ENCODE data around the gene CHPF2.

The CHPF2 gene, protein sequence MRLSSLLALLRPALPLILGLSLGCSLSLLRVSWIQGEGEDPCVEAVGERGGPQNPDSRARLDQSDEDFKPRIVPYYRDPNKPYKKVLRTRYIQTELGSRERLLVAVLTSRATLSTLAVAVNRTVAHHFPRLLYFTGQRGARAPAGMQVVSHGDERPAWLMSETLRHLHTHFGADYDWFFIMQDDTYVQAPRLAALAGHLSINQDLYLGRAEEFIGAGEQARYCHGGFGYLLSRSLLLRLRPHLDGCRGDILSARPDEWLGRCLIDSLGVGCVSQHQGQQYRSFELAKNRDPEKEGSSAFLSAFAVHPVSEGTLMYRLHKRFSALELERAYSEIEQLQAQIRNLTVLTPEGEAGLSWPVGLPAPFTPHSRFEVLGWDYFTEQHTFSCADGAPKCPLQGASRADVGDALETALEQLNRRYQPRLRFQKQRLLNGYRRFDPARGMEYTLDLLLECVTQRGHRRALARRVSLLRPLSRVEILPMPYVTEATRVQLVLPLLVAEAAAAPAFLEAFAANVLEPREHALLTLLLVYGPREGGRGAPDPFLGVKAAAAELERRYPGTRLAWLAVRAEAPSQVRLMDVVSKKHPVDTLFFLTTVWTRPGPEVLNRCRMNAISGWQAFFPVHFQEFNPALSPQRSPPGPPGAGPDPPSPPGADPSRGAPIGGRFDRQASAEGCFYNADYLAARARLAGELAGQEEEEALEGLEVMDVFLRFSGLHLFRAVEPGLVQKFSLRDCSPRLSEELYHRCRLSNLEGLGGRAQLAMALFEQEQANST

DNA sequence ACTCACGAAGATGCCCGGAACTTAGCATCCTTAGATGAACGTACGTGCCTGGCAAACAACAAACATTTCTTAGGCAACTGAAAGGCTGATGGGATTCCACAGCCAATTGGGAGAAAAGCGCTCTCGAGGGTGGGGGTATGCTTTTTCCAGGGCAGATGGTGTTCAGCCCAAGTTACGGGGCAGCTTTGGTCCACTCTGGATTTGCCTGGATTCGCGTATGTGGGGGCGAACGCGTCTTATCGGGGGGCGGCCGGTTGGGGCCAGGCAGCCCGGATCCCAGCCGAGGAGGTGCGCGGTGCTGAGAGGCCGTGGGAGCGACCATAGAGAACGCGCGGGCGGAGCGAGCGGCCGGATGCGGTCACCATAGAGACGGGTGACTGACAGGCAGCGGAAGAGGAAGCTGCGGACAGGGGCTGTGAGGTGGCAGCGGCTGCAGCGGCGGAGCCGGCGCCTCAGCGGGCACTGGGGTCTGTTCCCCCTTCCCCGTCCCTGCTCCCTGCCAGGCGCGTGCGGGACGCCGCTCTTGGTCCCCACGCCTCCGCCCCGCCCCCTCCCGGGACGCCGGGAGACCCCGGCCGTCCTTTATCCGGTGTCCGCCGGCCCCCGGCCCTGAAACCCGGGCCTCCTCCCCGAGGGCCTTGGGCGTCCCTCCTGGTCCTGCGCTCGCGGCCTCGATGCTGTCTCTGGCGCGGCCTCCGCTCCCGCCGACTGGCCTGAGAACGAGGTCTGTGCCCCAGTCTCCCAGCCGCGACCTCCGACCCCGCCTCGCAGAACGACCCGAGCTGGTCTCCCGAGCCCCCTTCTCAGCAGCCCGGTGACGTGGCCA, at the start of gene CHPF2:
Gene CHPF2, plus strand, starts transcription at position 393 of the 826 bp plus-strand sequence. CDS start 1,529 bp downstream, outside the sequence.
- peak within 1 kb of the TSS; percentile 70 for H3K27ac ChIP-seq
- TF ChIP-seq ZFX (IDR thresholded peaks at IDR 0.05; ENCODE audit: borderline replicate concordance) = no peak
- TF ChIP-seq, protein P1, sequence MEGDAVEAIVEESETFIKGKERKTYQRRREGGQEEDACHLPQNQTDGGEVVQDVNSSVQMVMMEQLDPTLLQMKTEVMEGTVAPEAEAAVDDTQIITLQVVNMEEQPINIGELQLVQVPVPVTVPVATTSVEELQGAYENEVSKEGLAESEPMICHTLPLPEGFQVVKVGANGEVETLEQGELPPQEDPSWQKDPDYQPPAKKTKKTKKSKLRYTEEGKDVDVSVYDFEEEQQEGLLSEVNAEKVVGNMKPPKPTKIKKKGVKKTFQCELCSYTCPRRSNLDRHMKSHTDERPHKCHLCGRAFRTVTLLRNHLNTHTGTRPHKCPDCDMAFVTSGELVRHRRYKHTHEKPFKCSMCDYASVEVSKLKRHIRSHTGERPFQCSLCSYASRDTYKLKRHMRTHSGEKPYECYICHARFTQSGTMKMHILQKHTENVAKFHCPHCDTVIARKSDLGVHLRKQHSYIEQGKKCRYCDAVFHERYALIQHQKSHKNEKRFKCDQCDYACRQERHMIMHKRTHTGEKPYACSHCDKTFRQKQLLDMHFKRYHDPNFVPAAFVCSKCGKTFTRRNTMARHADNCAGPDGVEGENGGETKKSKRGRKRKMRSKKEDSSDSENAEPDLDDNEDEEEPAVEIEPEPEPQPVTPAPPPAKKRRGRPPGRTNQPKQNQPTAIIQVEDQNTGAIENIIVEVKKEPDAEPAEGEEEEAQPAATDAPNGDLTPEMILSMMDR (IDR thresholded peaks at IDR 0.05) = no peak

DNA sequence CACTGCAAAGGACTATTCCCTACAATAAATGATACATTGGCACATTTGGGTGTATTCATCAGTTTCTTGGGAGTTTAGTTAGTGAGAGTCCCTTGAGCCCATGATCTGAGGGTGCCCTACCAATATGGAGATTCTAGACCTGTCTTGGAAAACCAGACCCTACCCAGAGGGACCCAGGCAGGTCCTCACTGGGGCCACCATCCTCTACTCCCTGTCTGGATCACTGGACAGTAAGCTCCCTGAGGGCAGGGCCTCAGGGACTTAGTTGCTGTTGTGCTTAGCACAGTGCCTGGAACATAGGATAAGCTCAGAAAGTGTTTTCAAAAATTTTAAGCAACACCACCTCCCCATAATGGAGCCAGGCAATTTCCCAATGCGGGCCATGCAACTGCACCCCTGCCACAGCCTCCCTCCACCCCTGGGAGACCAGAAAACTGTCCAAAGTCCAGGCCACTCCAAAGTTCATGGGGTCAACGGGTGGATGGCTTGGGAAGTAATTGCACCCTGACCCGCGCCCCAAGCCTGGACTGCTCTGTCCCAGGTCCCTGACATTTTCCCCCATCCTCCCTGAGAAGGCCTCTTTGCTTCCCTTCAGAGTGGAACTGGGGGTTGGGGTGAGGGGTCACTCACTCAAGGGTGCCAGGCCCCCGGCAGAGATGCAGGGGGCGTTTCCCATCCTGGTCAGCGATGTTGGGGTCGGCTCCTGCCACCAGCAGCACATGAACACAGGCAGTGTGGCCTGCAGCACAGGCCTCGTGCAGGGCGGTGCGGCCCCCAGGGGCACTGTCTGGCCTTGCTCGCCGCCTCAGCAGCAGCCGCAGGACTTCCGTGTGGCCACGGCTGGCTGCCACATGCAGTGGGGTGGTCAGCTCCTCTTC, 46.3 kb upstream of the CHPF2 start:
- no peak for TF ChIP-seq ZFX (IDR thresholded peaks at IDR 0.05; ENCODE audit: borderline replicate concordance)
- TF ChIP-seq, protein P1 (IDR thresholded peaks at IDR 0.05) = no peak
- H3K27ac ChIP-seq = no peak overlapping the region

DNA sequence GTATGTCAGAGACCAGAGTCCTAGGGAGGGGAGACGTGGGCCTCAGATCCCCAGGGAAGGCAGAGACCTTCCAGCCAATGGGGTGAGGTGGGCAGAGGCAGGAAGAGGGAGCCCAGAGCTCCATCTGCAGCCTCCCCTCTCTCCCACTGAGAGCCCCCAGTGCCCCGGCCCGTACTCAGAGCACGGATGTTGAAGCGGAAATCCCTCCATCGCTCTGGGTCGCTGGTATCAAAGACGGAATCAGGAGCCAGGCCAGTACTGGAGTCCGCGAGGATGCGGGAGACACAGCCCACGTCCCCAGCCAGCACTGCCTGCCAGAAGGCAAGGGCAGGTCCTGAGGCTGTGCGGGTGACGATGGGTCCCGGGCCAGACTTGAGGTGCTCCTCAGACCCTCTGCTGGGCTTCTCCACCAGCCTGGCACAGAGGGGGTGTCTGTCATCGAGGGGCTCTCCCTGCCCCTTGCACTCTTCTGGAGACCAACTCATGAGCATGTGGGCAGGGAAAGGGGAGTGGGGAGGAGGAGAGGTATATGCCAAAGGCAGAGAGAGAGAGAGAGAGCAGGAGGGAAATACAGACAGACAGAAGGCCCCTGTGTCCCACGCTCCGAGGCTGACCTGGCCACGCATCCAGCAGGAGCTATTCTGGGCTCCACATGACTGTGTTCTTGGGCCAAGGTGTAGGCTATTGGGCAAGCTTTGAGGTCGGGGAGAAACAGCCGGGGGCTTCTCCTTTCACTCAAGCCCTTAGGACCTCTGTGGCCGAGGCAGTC, 45.5 kb upstream of the CHPF2 start, which contains the start of gene ASB10:
Gene ASB10, minus strand, starts transcription at position 611 of the 769 bp plus-strand sequence. Its CDS starts 120 bp downstream, at position 491.
- H3K27ac ChIP-seq = no peak within 1 kb of the TSS
- TF ChIP-seq ZFX (IDR thresholded peaks at IDR 0.05; ENCODE audit: borderline replicate concordance) = no peak
- TF ChIP-seq, protein P1 (IDR thresholded peaks at IDR 0.05) = no peak

DNA sequence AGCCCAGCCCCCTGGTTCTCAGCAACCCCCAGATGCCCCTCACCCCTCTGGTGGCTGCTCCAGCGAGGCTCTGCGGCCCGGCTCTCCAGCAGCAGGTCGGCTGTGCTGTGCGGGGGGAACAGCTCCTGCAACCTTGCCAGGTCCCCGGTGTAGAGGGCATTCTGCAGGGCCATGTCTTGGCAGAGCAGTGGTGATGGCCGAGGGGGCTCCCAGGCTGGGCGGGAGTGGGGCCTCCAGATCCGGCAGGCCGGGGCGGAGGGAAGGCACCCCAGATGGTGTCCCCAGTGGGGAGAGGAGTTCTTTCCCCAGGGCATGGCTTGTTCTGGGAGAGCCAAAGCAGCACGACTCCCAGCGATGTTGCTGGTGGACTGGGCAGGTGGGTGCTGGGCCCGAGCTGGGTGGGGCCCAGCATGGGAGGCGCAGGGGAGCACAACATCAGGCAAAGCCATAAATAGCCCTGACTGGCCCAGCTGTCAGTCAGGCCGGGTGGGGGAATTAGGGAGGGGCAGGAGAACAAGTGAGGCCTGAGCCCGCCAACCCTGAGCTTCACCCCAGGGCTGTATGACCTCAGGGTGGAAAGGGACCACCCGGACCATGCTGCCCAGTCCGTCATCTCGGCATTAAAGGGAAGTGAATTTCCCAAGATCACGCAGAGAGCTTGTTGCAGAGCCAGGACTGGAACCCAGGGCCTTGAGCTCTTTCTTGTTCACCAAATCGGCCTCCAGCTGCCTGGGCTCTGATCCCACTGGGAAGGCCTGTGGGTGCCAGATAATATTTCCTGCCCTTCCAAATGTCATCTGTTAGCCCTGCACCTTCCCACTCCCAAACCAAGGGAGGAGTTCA, 44.7 kb upstream of the CHPF2 start:
- no peak for TF ChIP-seq ZFX (IDR thresholded peaks at IDR 0.05; ENCODE audit: borderline replicate concordance)
- TF ChIP-seq, protein P1 (IDR thresholded peaks at IDR 0.05) = no peak

DNA sequence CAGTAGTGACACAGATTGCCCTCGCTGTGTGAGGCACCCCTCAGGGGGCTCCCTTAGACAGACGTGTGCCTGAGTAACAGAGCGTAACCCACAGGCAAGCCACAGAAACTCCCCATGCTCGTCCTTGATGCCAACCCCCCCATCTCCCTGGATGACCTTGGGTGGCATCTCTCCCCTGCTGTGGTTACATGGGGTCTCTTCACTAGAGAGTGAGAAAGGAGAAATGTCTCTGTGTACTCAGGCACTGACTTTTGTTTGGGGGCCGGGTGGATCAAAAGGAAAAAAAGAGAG, 44.1 kb upstream of the CHPF2 start:
- TF ChIP-seq ZFX (IDR thresholded peaks at IDR 0.05; ENCODE audit: borderline replicate concordance) = no peak
- TF ChIP-seq, protein P1 (IDR thresholded peaks at IDR 0.05) = no peak
- no peak overlapping the region for H3K27ac ChIP-seq

More for the DNA sequence above, 44.7 kb upstream of the CHPF2 start:
- no peak overlapping the region for H3K27ac ChIP-seq

Measured in 22Rv1 (cell line).